Thymus (tissue), 11 donors: ENCODE measurements around the gene LAD1. TPM values are rescaled to one million over a fixed set of nuclear protein-coding genes. Genes with fewer than 3 reads are reported as not detected.

Experiments
- DNase-seq, 9 donors: peaks; one replicate each; pipeline ENCODE4 v3.0.0-alpha.2; 2013; ENCODE audit warnings: low spot score in 9 of 9, low read depth in 6 of 9, missing footprints in 1 of 9
- H3K27ac ChIP-seq, 2 donors: one replicate each; pipeline ENCODE4 v1.5.1; 2013; ENCODE audit warnings: control low read depth in 1 of 2, low read depth in 1 of 2, low read length in 1 of 2, mild to moderate bottlenecking in 1 of 2, moderate library complexity in 1 of 2
- H3K27me3 ChIP-seq, 2 donors: one replicate each; pipeline ENCODE4 v1.5.1; 2013; ENCODE audit warnings: low read length in 1 of 2; ENCODE audit not compliant: control insufficient read depth in 2 of 2, insufficient read depth in 1 of 2
- H3K36me3 ChIP-seq, 2 donors: one replicate each; pipeline ENCODE4 v1.5.1; 2013; ENCODE audit warnings: low read length in 1 of 2, mild to moderate bottlenecking in 1 of 2, moderate library complexity in 1 of 2; ENCODE audit not compliant: control insufficient read depth in 2 of 2, insufficient read depth in 2 of 2
- H3K4me1 ChIP-seq, 2 donors: one replicate each; pipeline ENCODE4 v1.5.1; 2013; ENCODE audit warnings: low read length in 2 of 2; ENCODE audit not compliant: control insufficient read depth in 2 of 2, insufficient read depth in 2 of 2
- H3K4me3 ChIP-seq, 2 donors: one replicate each; pipeline ENCODE4 v1.5.1; 2013; ENCODE audit warnings: low read length in 2 of 2, control low read depth in 1 of 2, mild to moderate bottlenecking in 1 of 2
- H3K9me3 ChIP-seq, 2 donors: one replicate each; pipeline ENCODE4 v1.5.1; 2013; ENCODE audit warnings: low read length in 1 of 2, mild to moderate bottlenecking in 1 of 2; ENCODE audit not compliant: control insufficient read depth in 2 of 2, insufficient read depth in 1 of 2
- WGBS: extraction: QIAGEN DNeasy Blood & Tissue Kit; methylation state at CpG from one replicate; pipeline ENCODE4 v1.1.7; 2013; 5-methylcytosine and 5-hydroxymethylcytosine counted together
- polyA plus RNA-seq: library from polyadenylated mRNA; stranded (reverse); fragments of 200-250 nt; gene quantifications from one replicate; pipeline ENCODE4 v1.2.3, GENCODE V29; 2013
- total RNA-seq: library from RNA; stranded (reverse); fragments of 120-200 nt; gene quantifications from one replicate; pipeline ENCODE4 v1.2.4, GENCODE V29; 2013
- donor health status: healthy.

Gene LAD1
- total and polyA plus RNA-seq, 2 donors: 9.1 to 19.5 TPM

- DNase-seq: no peak
- no peaks in the 10 kb centered on the region for H3K36me3 ChIP-seq
- 93% methylated on average over 13 of the region's 13 CpGs for WGBS
- H3K4me1 ChIP-seq: no peaks in the 10 kb centered on the region
- no peak overlapping the region for H3K4me3 ChIP-seq
- H3K9me3 ChIP-seq: no peaks in the 10 kb centered on the region
- peaks cover 0 to 8% of the 10 kb centered on the region in 2 donors for H3K27me3 ChIP-seq
- no peak overlapping the region for H3K27ac ChIP-seq
These were observed 45.8 kb downstream of the LAD1 start for GRCh38 chr1:201353186-201353940.

- Histone ChIP-seq H3K27ac (no peak overlapping the region), H3K27me3 (peaks cover 0 to 18% of the 10 kb centered on the region in 2 donors), H3K4me1 (no peaks in the 10 kb centered on the region), H3K4me3 (no peak overlapping the region), H3K9me3 (no peaks in the 10 kb centered on the region), H3K36me3 (no peaks in the 10 kb centered on the region)
- no peak for DNase-seq
These were observed 47.5 kb downstream of the LAD1 start for GRCh38 chr1:201351617-201352016.

- Histone ChIP-seq H3K4me3 (no peak overlapping the region), H3K27me3 (peaks cover 0 to 20% of the 10 kb centered on the region in 2 donors), H3K9me3 (no peaks in the 10 kb centered on the region), H3K4me1 (no peaks in the 10 kb centered on the region), H3K36me3 (no peaks in the 10 kb centered on the region), H3K27ac (no peak overlapping the region)
- WGBS: 93% methylated on average over 7 of the region's 7 CpGs
- DNase-seq: no peak
These were observed 48.2 kb downstream of the LAD1 start for GRCh38 chr1:201350884-201351283.

- Histone ChIP-seq H3K27me3 (peaks cover 0 to 20% of the 10 kb centered on the region in 2 donors), H3K4me3 (no peak overlapping the region), H3K9me3 (no peaks in the 10 kb centered on the region), H3K27ac (no peak overlapping the region), H3K36me3 (no peaks in the 10 kb centered on the region), H3K4me1 (no peaks in the 10 kb centered on the region)
- WGBS: 88% methylated on average over 2 of the region's 2 CpGs
- DNase-seq: no peak
These were observed 48.8 kb downstream of the LAD1 start for GRCh38 chr1:201350361-201350725.

- H3K4me1 ChIP-seq: no peaks in the 10 kb centered on the region
- no peaks in the 10 kb centered on the region for H3K9me3 ChIP-seq
- DNase-seq: no peak
- no peak overlapping the region for H3K27ac ChIP-seq
- peaks cover 0 to 20% of the 10 kb centered on the region in 2 donors for H3K27me3 ChIP-seq
- no peak overlapping the region for H3K4me3 ChIP-seq
- WGBS: 90% methylated on average over 4 of the region's 4 CpGs
- H3K36me3 ChIP-seq: no peaks in the 10 kb centered on the region
These were observed 50.0 kb downstream of the LAD1 start for GRCh38 chr1:201349092-201349491.

- no peak overlapping the region for H3K27ac ChIP-seq
- H3K27me3 ChIP-seq: peaks cover 0 to 18% of the 10 kb centered on the region in 2 donors
- H3K9me3 ChIP-seq: no peaks in the 10 kb centered on the region
- H3K36me3 ChIP-seq: no peaks in the 10 kb centered on the region
- DNase-seq: peak in 2 of 9 donors; percentile 20 to 39
- no peaks in the 10 kb centered on the region for H3K4me1 ChIP-seq
- no peak overlapping the region for H3K4me3 ChIP-seq
- 25% methylated on average over 6 of the region's 6 CpGs for WGBS
These were observed 50.9 kb downstream of the LAD1 start for GRCh38 chr1:201348211-201348566.

- peaks cover 0 to 15% of the 10 kb centered on the region in 2 donors for H3K27me3 ChIP-seq
- H3K36me3 ChIP-seq: no peaks in the 10 kb centered on the region
- WGBS: 29% methylated on average over 7 of the region's 7 CpGs
- H3K27ac ChIP-seq: no peak overlapping the region
- no peaks in the 10 kb centered on the region for H3K4me1 ChIP-seq
- H3K4me3 ChIP-seq: no peak overlapping the region
- no peak for DNase-seq
- H3K9me3 ChIP-seq: no peaks in the 10 kb centered on the region
These were observed 51.5 kb downstream of the LAD1 start for GRCh38 chr1:201347498-201348210.

- 36% methylated on average over 2 of the region's 2 CpGs for WGBS
- H3K4me3 ChIP-seq: no peak overlapping the region
- H3K36me3 ChIP-seq: no peaks in the 10 kb centered on the region
- no peaks in the 10 kb centered on the region for H3K9me3 ChIP-seq
- peaks cover 0 to 15% of the 10 kb centered on the region in 2 donors for H3K27me3 ChIP-seq
- no peak overlapping the region for H3K27ac ChIP-seq
- DNase-seq: no peak
- no peaks in the 10 kb centered on the region for H3K4me1 ChIP-seq
These were observed 52.1 kb downstream of the LAD1 start for GRCh38 chr1:201346987-201347386.

GRCh38 chr1:201346337-201346939, 52.7 kb downstream of the LAD1 start:
- H3K36me3 ChIP-seq: no peaks in the 10 kb centered on the region
- WGBS: 62% methylated on average over 5 of the region's 5 CpGs
- H3K27me3 ChIP-seq: peaks cover 0 to 15% of the 10 kb centered on the region in 2 donors
- H3K4me1 ChIP-seq: no peaks in the 10 kb centered on the region
- H3K9me3 ChIP-seq: no peaks in the 10 kb centered on the region
- DNase-seq: peak in 1 of 9 donors; percentile 26
- no peak overlapping the region for H3K4me3 ChIP-seq
- H3K27ac ChIP-seq: no peak overlapping the region
